BJ (cell line): Measurements from ENCODE around the gene CRMP1. TPM values are rescaled to one million over a fixed set of nuclear protein-coding genes. Genes with fewer than 3 reads are reported as not detected.

Source experiments
- CTCF ChIA-PET: fragments of 350-600 bp; formaldehyde crosslinking; extraction: SDS; loops from one replicate; lab custom pipeline; 2021; ENCODE audit warnings: antibody characterized with exemption, inconsistent platforms; lab: Yijun Ruan, JAX
- POLR2A ChIA-PET: fragments of 300-600 bp; sonication (Branson Sonifier 250); formaldehyde crosslinking; extraction: SDS; loops from one replicate; lab custom pipeline; 2021; ENCODE audit warnings: antibody characterized with exemption; lab: Charles Lee
- DNase-seq: peaks from one replicate; pipeline ENCODE4 v3.0.0-alpha.2; 2011; ENCODE audit warnings: low read depth
- H3K27me3 ChIP-seq: 2 replicates; pipeline ENCODE4 v1.6.0; 2011; ENCODE audit warnings: low read length; ENCODE audit not compliant: control insufficient read depth, insufficient read depth
- H3K36me3 ChIP-seq: 2 replicates; pipeline ENCODE4 v1.5.1; 2011; ENCODE audit warnings: low read length; ENCODE audit not compliant: control insufficient read depth, insufficient read depth
- H3K4me3 ChIP-seq: 2 replicates; pipeline ENCODE4 v1.5.1; 2011; ENCODE audit warnings: low read depth, mild to moderate bottlenecking, control low read depth, low read length
- CTCF ChIP-seq: IDR thresholded peaks from 2 replicates; pipeline ENCODE4 v1.5.1; 2011; ENCODE audit warnings: low read depth, mild to moderate bottlenecking, control low read depth, inconsistent platforms, low read length, moderate library complexity; ENCODE audit not compliant: insufficient read depth
- polyA plus RNA-seq: library from polyadenylated mRNA; depleted of rRNA; stranded (reverse); fragments of >200 nt; gene quantifications from 2 replicates; pipeline ENCODE4 v1.2.3, GENCODE V29; 2011

Gene CRMP1
- polyA plus RNA-seq, 1 experiment: 0.09 TPM

- TF ChIP-seq CTCF: no peak
- Histone ChIP-seq H3K4me3 (no peak overlapping the region), H3K36me3 (peaks cover 60% of the 10 kb centered on the region), H3K27me3 (no peaks in the 10 kb centered on the region)
- no peak for DNase-seq
- ChIA-PET CTCF (interaction anchor here (0.9 to 3.0 kb wide), 4 partner anchors 9 to 754 kb away, joined by 3 to 18 read pairs (median 6); no protein-coding TSS in a partner anchor), POLR2A (no interaction called here)
Measured at GRCh38 chr4:5804656-5805055, 88.2 kb downstream of the CRMP1 start.

GRCh38 chr4:5802565-5802964 is 90.3 kb downstream of the CRMP1 start:
- no peak for TF ChIP-seq CTCF
- CTCF ChIA-PET: interaction anchor here (3.0 kb wide), 1 partner anchor 12 kb away, joined by 18 read pairs; no protein-coding TSS in a partner anchor
- DNase-seq: no peak
- POLR2A ChIA-PET: no interaction called here
- H3K36me3 ChIP-seq: peaks cover 61% of the 10 kb centered on the region
- no peak overlapping the region for H3K4me3 ChIP-seq
- H3K27me3 ChIP-seq: no peaks in the 10 kb centered on the region

GRCh38 chr4:5801696-5802095 is 91.2 kb downstream of the CRMP1 start:
- no peak for TF ChIP-seq CTCF
- Histone ChIP-seq H3K36me3 (peaks cover 63% of the 10 kb centered on the region), H3K4me3 (no peak overlapping the region), H3K27me3 (no peaks in the 10 kb centered on the region)
- POLR2A ChIA-PET: no interaction called here
- CTCF ChIA-PET: no interaction called here
- no peak for DNase-seq

GRCh38 chr4:5800496-5800895 is 92.4 kb downstream of the CRMP1 start:
- Histone ChIP-seq H3K27me3 (no peaks in the 10 kb centered on the region), H3K4me3 (no peak overlapping the region), H3K36me3 (peaks cover 64% of the 10 kb centered on the region)
- CTCF ChIA-PET: interaction anchor here (1.1 kb wide), 1 partner anchor 13 kb away, joined by 3 read pairs; no protein-coding TSS in a partner anchor
- TF ChIP-seq CTCF: no peak
- DNase-seq: no peak
- POLR2A ChIA-PET: no interaction called here

GRCh38 chr4:5799406-5799805 is 93.5 kb downstream of the CRMP1 start:
- CTCF ChIA-PET: interaction anchor here (1.7 kb wide), 1 partner anchor 9 kb away, joined by 7 read pairs; no protein-coding TSS in a partner anchor
- H3K27me3 ChIP-seq: no peaks in the 10 kb centered on the region
- no peak for TF ChIP-seq CTCF
- DNase-seq: no peak
- POLR2A ChIA-PET: no interaction called here
- peaks cover 55% of the 10 kb centered on the region for H3K36me3 ChIP-seq
- no peak overlapping the region for H3K4me3 ChIP-seq
